A549 treated with RU486 at 1 μM for 4 hours (cell line): ENCODE data around the gene NGLY1. TPM values are rescaled to one million over a fixed set of nuclear protein-coding genes. Genes with fewer than 3 reads are reported as not detected.

ENCODE experiments used
- total RNA-seq: library from RNA; stranded (reverse); fragments of 200-300 nt; extraction: Qiagen RNA extraction; gene quantifications from 5 replicates; pipeline ENCODE4 v1.2.3, GENCODE V29; 2022; ENCODE audit warnings: low read depth

NGLY1 gene
- total RNA-seq: 15.9 to 21.3 TPM (median 17.8 TPM) in 5 replicates

GRCh38 chr3:25782938-25783660 lies at the start of gene NGLY1:
Gene NGLY1 (minus strand): TSS chr3:25783443. CDS start chr3:25783390, 53 bp downstream.

GRCh38 chr3:25789596-25790556 lies 6.6 kb upstream of the NGLY1 start, which contains the start of gene OXSM:
Gene OXSM (plus strand): TSS chr3:25790090. CDS start chr3:25791021, 931 bp downstream.

Other genes with a start within 250 kb of the NGLY1 start
- 47.1 to 86.4 TPM (median 69.3 TPM) in 5 replicates for gene TOP2B, start 118.5 kb downstream of the NGLY1 start, total RNA-seq
- gene OXSM, start 6.6 kb upstream of the NGLY1 start, total RNA-seq: 14.7 to 19.7 TPM (median 17.1 TPM) in 5 replicates